ENCODE results near the gene AFG1L. TPM values are rescaled to one million over a fixed set of nuclear protein-coding genes. Genes with fewer than 3 reads are reported as not detected.

Gene AFG1L
- total and polyA plus RNA-seq, 2 donors (not counting 1 experiment from before 2014, with no cell fraction given) = 1.7 to 5.4 TPM

- no peaks in the 10 kb centered on the region for H3K4me1 ChIP-seq (ENCODE audit: control insufficient read depth, extremely low read depth, insufficient read depth, low read length)
- no peak overlapping the region for H3K27ac ChIP-seq (ENCODE audit: insufficient read depth, low read length)
- no peak overlapping the region for H3K4me3 ChIP-seq (replicated peaks in 1 of 4; ENCODE audit: control extremely low read depth in 1 of 4, insufficient read depth in 1 of 4, low read depth in 3 of 4, low read length in 4 of 4)
- no peak for DNase-seq (ENCODE audit: low read depth in 2 of 2)
- no peaks in the 10 kb centered on the region for H3K36me3 ChIP-seq (ENCODE audit: control insufficient read depth, insufficient read depth, low read length)
- H3K79me2 ChIP-seq (ENCODE audit: control insufficient read depth, insufficient read depth, low read length) = no peaks in the 10 kb centered on the region
- no peaks in the 10 kb centered on the region for H4K20me1 ChIP-seq (ENCODE audit: control insufficient read depth, extremely low read depth, insufficient read depth, low read length)
- no peak overlapping the region for H3K4me2 ChIP-seq (ENCODE audit: extremely low read depth, insufficient read depth, low read length)
- H2AFZ ChIP-seq (ENCODE audit: low read length) = no peak overlapping the region
- no peaks in the 10 kb centered on the region for H3K27me3 ChIP-seq (ENCODE audit: control insufficient read depth, insufficient read depth, low read length)
- TF ChIP-seq, protein P1, sequence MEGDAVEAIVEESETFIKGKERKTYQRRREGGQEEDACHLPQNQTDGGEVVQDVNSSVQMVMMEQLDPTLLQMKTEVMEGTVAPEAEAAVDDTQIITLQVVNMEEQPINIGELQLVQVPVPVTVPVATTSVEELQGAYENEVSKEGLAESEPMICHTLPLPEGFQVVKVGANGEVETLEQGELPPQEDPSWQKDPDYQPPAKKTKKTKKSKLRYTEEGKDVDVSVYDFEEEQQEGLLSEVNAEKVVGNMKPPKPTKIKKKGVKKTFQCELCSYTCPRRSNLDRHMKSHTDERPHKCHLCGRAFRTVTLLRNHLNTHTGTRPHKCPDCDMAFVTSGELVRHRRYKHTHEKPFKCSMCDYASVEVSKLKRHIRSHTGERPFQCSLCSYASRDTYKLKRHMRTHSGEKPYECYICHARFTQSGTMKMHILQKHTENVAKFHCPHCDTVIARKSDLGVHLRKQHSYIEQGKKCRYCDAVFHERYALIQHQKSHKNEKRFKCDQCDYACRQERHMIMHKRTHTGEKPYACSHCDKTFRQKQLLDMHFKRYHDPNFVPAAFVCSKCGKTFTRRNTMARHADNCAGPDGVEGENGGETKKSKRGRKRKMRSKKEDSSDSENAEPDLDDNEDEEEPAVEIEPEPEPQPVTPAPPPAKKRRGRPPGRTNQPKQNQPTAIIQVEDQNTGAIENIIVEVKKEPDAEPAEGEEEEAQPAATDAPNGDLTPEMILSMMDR (conservative IDR thresholded peaks at IDR 0.05 in 1 of 2, IDR thresholded peaks at IDR 0.05 in 1 of 2; ENCODE audit: low read depth in 1 of 2, low read length in 2 of 2) = no peak
- no peak for TF ChIP-seq EZH2 (IDR thresholded peaks at IDR 0.05; ENCODE audit: low read length, missing control alignments)
- H3K9ac ChIP-seq (ENCODE audit: insufficient read depth, low read length) = no peak overlapping the region
- no peaks in the 10 kb centered on the region for H3K9me3 ChIP-seq (ENCODE audit: control insufficient read depth, insufficient read depth, low read depth, low read length)
Measured at GRCh38 chr6:108330806-108331205, 36.0 kb downstream of the AFG1L start.

GRCh38 chr6:108331982-108332381, 37.1 kb downstream of the AFG1L start:
- TF ChIP-seq, protein P1 (conservative IDR thresholded peaks at IDR 0.05 in 1 of 2, IDR thresholded peaks at IDR 0.05 in 1 of 2; ENCODE audit: low read depth in 1 of 2, low read length in 2 of 2) = no peak
- no peak for TF ChIP-seq EZH2 (IDR thresholded peaks at IDR 0.05; ENCODE audit: low read length, missing control alignments)
- Histone ChIP-seq H3K9me3 (ENCODE audit: control insufficient read depth, insufficient read depth, low read depth, low read length) (no peaks in the 10 kb centered on the region), H2AFZ (ENCODE audit: low read length) (no peak overlapping the region), H3K4me2 (ENCODE audit: extremely low read depth, insufficient read depth, low read length) (no peak overlapping the region), H3K27ac (ENCODE audit: insufficient read depth, low read length) (no peak overlapping the region), H3K36me3 (ENCODE audit: control insufficient read depth, insufficient read depth, low read length) (no peaks in the 10 kb centered on the region), H3K4me3 (replicated peaks in 1 of 4; ENCODE audit: control extremely low read depth in 1 of 4, insufficient read depth in 1 of 4, low read depth in 3 of 4, low read length in 4 of 4) (no peak overlapping the region), H3K9ac (ENCODE audit: insufficient read depth, low read length) (no peak overlapping the region), H3K79me2 (ENCODE audit: control insufficient read depth, insufficient read depth, low read length) (no peaks in the 10 kb centered on the region), H3K27me3 (ENCODE audit: control insufficient read depth, insufficient read depth, low read length) (no peaks in the 10 kb centered on the region), H3K4me1 (ENCODE audit: control insufficient read depth, extremely low read depth, insufficient read depth, low read length) (no peaks in the 10 kb centered on the region), H4K20me1 (ENCODE audit: control insufficient read depth, extremely low read depth, insufficient read depth, low read length) (no peaks in the 10 kb centered on the region)
- no peak for DNase-seq (ENCODE audit: low read depth in 2 of 2)

DNA sequence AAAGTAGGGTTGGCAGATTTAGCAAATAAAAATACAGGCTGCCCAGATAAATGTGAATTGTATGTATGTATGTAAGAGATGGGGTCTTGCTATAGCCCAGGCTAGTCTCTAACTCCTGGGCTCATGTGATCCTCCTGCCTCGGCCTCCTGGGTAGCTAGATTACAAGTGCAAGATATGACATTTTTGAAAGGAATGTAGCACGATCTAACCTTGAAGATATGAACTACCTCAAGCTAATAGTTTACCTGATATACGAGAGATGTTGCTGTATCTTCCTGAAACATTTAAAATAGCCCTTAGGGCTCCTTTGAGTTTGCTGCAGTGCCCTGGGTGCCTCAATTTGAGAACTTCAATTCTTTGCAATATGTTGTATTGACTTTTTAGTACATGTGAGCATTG, 42.1 kb downstream of the AFG1L start:
- no peaks in the 10 kb centered on the region for H3K9me3 ChIP-seq (ENCODE audit: control insufficient read depth, insufficient read depth, low read depth, low read length)
- H4K20me1 ChIP-seq (ENCODE audit: control insufficient read depth, extremely low read depth, insufficient read depth, low read length) = no peaks in the 10 kb centered on the region

More for the DNA sequence above, 42.1 kb downstream of the AFG1L start:
- Histone ChIP-seq H2AFZ (ENCODE audit: low read length) (no peak overlapping the region), H3K9ac (ENCODE audit: insufficient read depth, low read length) (no peak overlapping the region), H3K27ac (ENCODE audit: insufficient read depth, low read length) (no peak overlapping the region), H3K36me3 (ENCODE audit: control insufficient read depth, insufficient read depth, low read length) (no peaks in the 10 kb centered on the region), H3K4me3 (replicated peaks in 1 of 4; ENCODE audit: control extremely low read depth in 1 of 4, insufficient read depth in 1 of 4, low read depth in 3 of 4, low read length in 4 of 4) (no peak overlapping the region), H3K27me3 (ENCODE audit: control insufficient read depth, insufficient read depth, low read length) (no peaks in the 10 kb centered on the region), H3K4me2 (ENCODE audit: extremely low read depth, insufficient read depth, low read length) (no peak overlapping the region), H3K79me2 (ENCODE audit: control insufficient read depth, insufficient read depth, low read length) (no peaks in the 10 kb centered on the region), H3K4me1 (ENCODE audit: control insufficient read depth, extremely low read depth, insufficient read depth, low read length) (no peaks in the 10 kb centered on the region)
- DNase-seq (ENCODE audit: low read depth in 2 of 2) = no peak
- no peak for TF ChIP-seq EZH2 (IDR thresholded peaks at IDR 0.05; ENCODE audit: low read length, missing control alignments)
- TF ChIP-seq, protein P1 (conservative IDR thresholded peaks at IDR 0.05 in 1 of 2, IDR thresholded peaks at IDR 0.05 in 1 of 2; ENCODE audit: low read depth in 1 of 2, low read length in 2 of 2) = no peak
